PC-3 (cell line): ENCODE measurements around the gene TMEM167A.

Experiments
- EZH2 ChIP-seq: fragments of 300-600 bp; sonication (generic); IDR thresholded peaks from one replicate; pipeline ENCODE4 v1.6.1; 2017; ENCODE audit warnings: antibody characterized with exemption, mild to moderate bottlenecking, low read length; ENCODE audit not compliant: unreplicated experiment
- TF ChIP-seq, protein P1 (sequence below): fragments of 300-600 bp; sonication (generic); conservative IDR thresholded peaks from 2 replicates; pipeline ENCODE4 v1.5.1; 2017; ENCODE audit warnings: antibody characterized with exemption, low read depth, mild to moderate bottlenecking, low read length

DNA sequence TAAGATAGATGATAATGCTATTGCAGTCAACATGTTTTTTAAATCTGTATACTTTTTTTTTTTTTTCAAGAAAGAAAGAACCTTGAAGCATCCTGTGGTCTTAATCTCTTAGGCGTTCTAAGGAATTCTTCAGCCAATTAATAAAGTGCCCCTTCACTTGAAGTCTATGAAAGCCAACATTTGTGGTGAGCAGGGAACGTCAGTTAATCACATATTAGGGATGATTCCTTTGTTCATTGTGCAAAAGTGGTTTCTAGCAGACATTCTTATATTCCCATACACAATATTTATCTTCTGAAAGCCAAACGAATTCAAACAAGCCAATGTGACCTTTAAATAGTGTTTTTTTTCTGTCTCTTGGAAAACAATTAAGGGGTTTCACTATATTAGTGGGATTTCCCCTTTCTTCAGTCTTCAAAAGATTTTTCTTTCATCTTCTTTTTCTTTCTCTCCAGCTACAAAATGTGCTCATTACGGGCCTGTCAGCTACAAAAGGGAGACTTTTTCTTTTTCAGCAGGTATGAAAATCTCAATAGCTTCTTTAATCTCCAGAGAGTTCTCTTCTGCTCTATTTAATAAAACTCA lies 40.1 kb downstream of the TMEM167A start:
- no peak for TF ChIP-seq EZH2
- TF ChIP-seq, protein P1, sequence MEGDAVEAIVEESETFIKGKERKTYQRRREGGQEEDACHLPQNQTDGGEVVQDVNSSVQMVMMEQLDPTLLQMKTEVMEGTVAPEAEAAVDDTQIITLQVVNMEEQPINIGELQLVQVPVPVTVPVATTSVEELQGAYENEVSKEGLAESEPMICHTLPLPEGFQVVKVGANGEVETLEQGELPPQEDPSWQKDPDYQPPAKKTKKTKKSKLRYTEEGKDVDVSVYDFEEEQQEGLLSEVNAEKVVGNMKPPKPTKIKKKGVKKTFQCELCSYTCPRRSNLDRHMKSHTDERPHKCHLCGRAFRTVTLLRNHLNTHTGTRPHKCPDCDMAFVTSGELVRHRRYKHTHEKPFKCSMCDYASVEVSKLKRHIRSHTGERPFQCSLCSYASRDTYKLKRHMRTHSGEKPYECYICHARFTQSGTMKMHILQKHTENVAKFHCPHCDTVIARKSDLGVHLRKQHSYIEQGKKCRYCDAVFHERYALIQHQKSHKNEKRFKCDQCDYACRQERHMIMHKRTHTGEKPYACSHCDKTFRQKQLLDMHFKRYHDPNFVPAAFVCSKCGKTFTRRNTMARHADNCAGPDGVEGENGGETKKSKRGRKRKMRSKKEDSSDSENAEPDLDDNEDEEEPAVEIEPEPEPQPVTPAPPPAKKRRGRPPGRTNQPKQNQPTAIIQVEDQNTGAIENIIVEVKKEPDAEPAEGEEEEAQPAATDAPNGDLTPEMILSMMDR: no peak
